HepG2 (cell line): ENCODE results near the gene METTL25. TPM values are rescaled to one million over a fixed set of nuclear protein-coding genes. Genes with fewer than 3 reads are reported as not detected.

Source experiments
- EED ChIP-seq: sonication (generic); formaldehyde crosslinking; IDR thresholded peaks from 2 replicates; pipeline ENCODE4 v1.5.0; 2020; ENCODE audit warnings: mild to moderate bottlenecking, missing genetic modification reagents
- EZH2 ChIP-seq: conservative IDR thresholded peaks from 2 replicates; pipeline ENCODE4 v1.6.1; 2012; ENCODE audit warnings: mild to moderate bottlenecking, low read depth, low read length, moderate library complexity
- FOSL2 ChIP-seq: sonication (generic); formaldehyde crosslinking; IDR thresholded peaks from 2 replicates; pipeline ENCODE4 v1.4.0; 2020; ENCODE audit warnings: missing genetic modification reagents
- FOXK1 ChIP-seq: sonication (generic); formaldehyde crosslinking; IDR thresholded peaks from 2 replicates; pipeline ENCODE4 v1.4.0; 2020; ENCODE audit warnings: low read depth, missing genetic modification reagents, borderline replicate concordance
- FOXP4 ChIP-seq: sonication (generic); formaldehyde crosslinking; IDR thresholded peaks from 2 replicates; pipeline ENCODE4 v1.4.0; 2020; ENCODE audit warnings: missing genetic modification reagents
- HOXA5 ChIP-seq: sonication (generic); formaldehyde crosslinking; IDR thresholded peaks from 2 replicates; pipeline ENCODE4 v1.4.0; 2020; ENCODE audit warnings: missing genetic modification reagents
- IRX3 ChIP-seq: sonication (generic); formaldehyde crosslinking; IDR thresholded peaks from 2 replicates; pipeline ENCODE4 v1.8.1; 2023; ENCODE audit warnings: mild to moderate bottlenecking, low read depth, missing genetic modification reagents, borderline replicate concordance
- KDM4B ChIP-seq: sonication (generic); formaldehyde crosslinking; IDR thresholded peaks from 2 replicates; pipeline ENCODE4 v1.4.0; 2020; ENCODE audit warnings: missing genetic modification reagents
- MXD4 ChIP-seq: IDR thresholded peaks from 2 replicates; pipeline ENCODE4 v1.6.1; 2016; ENCODE audit warnings: mild to moderate bottlenecking, missing biosample characterization, missing genetic modification reagents
- MXI1 ChIP-seq: IDR thresholded peaks from 3 replicates; pipeline ENCODE4 v1.6.1; 2012; ENCODE audit warnings: low read depth, low read length, inconsistent platforms, borderline replicate concordance
- MYNN ChIP-seq: sonication (generic); formaldehyde crosslinking; IDR thresholded peaks from 2 replicates; pipeline ENCODE4 v1.4.0; 2020; ENCODE audit warnings: mild to moderate bottlenecking, low read depth, missing genetic modification reagents
- NFKBIZ ChIP-seq: IDR thresholded peaks from 2 replicates; pipeline ENCODE4 v1.6.1; 2018; ENCODE audit warnings: missing genetic modification reagents, missing compliant biosample characterization
- NR3C1 ChIP-seq: sonication (generic); formaldehyde crosslinking; IDR thresholded peaks from 2 replicates; pipeline ENCODE4 v1.4.0; 2020; ENCODE audit warnings: missing genetic modification reagents
- PAWR ChIP-seq: sonication (generic); formaldehyde crosslinking; IDR thresholded peaks from 2 replicates; pipeline ENCODE4 v1.4.0; 2020; ENCODE audit warnings: missing genetic modification reagents, mild to moderate bottlenecking, borderline replicate concordance
- RCOR2 ChIP-seq: IDR thresholded peaks from 2 replicates; pipeline ENCODE4 v1.6.1; 2016; ENCODE audit warnings: missing biosample characterization, missing genetic modification reagents
- RFX1 ChIP-seq: fragments of 450-650 bp; IDR thresholded peaks from 2 replicates; pipeline ENCODE4 v1.6.1; 2017
- SOX5 ChIP-seq: IDR thresholded peaks from 2 replicates; pipeline ENCODE4 v1.6.1; 2016; ENCODE audit warnings: borderline replicate concordance
- TOE1 ChIP-seq: sonication (generic); formaldehyde crosslinking; IDR thresholded peaks from 2 replicates; pipeline ENCODE4 v1.4.0; 2020; ENCODE audit warnings: mild to moderate bottlenecking, missing genetic modification reagents
- U2AF2 ChIP-seq: fragments of 200-400 bp; formaldehyde crosslinking; IDR thresholded peaks from 2 replicates; pipeline ENCODE4 v1.6.1; 2017; ENCODE audit warnings: low read depth, mild to moderate bottlenecking, low read length
- ZEB1 ChIP-seq: IDR thresholded peaks from 2 replicates; pipeline ENCODE4 v1.6.1; 2012; ENCODE audit warnings: mild to moderate bottlenecking, low read depth, inconsistent platforms; ENCODE audit not compliant: insufficient replicate concordance
- ZNF260 ChIP-seq: sonication (generic); formaldehyde crosslinking; IDR thresholded peaks from 2 replicates; pipeline ENCODE4 v1.4.0; 2020; ENCODE audit warnings: missing genetic modification reagents, low read depth, mild to moderate bottlenecking, borderline replicate concordance
- ZNF276 ChIP-seq: sonication (generic); formaldehyde crosslinking; IDR thresholded peaks from 2 replicates; pipeline ENCODE4 v1.4.0; 2020; ENCODE audit warnings: mild to moderate bottlenecking, low read depth, missing genetic modification reagents
- ZNF354B ChIP-seq: sonication (generic); formaldehyde crosslinking; IDR thresholded peaks from 2 replicates; pipeline ENCODE4 v1.8.0; 2022; ENCODE audit warnings: mild to moderate bottlenecking, missing genetic modification reagents
- ZNF563 ChIP-seq: sonication (generic); formaldehyde crosslinking; IDR thresholded peaks from 2 replicates; pipeline ENCODE4 v1.8.0; 2022; ENCODE audit warnings: mild to moderate bottlenecking, moderate library complexity, missing genetic modification reagents
- ZNF598 ChIP-seq: sonication (generic); formaldehyde crosslinking; IDR thresholded peaks from 2 replicates; pipeline ENCODE4 v1.5.1; 2020; ENCODE audit warnings: mild to moderate bottlenecking, missing genetic modification reagents, borderline replicate concordance
- ZNF660 ChIP-seq: sonication (generic); formaldehyde crosslinking; IDR thresholded peaks from 2 replicates; pipeline ENCODE4 v1.5.1; 2020; ENCODE audit warnings: mild to moderate bottlenecking, low read depth, missing genetic modification reagents, borderline replicate concordance
- ZNF7 ChIP-seq: IDR thresholded peaks from 2 replicates; pipeline ENCODE4 v1.6.1; 2016; ENCODE audit warnings: missing biosample characterization, missing genetic modification reagents
- ZSCAN9 ChIP-seq: IDR thresholded peaks from 2 replicates; pipeline ENCODE4 v1.6.1; 2016; ENCODE audit warnings: borderline replicate concordance
- ZUFSP ChIP-seq: sonication (generic); formaldehyde crosslinking; IDR thresholded peaks from 2 replicates; pipeline ENCODE4 v1.9.0; 2021; ENCODE audit warnings: missing genetic modification reagents, mild to moderate bottlenecking, borderline replicate concordance
- polyA plus RNA-seq, 8 experiments: library from polyadenylated mRNA; depleted of rRNA in 3 of 8; stranded (reverse) in 7 of 8; unstranded in 1 of 8; fragments of >200 nt; fragmentation: Illumina TruSeq in 4 of 8; extraction: Trizol in 4 of 8; gene quantifications; 2 replicates each; pipeline versions ENCODE4 v1.2.1 to v1.2.3, GENCODE V29; 2011 to 2016; ENCODE audit warnings: low read depth in 4 of 8, missing spikeins in 1 of 8, mixed read lengths in 1 of 8; ENCODE audit not compliant: insufficient read depth in 1 of 8
- total RNA-seq, 5 experiments: library from RNA; depleted of rRNA; stranded (reverse); fragments of >200 nt; fragmentation: Illumina TruSeq; extraction: Trizol; gene quantifications; 2 replicates each; pipeline ENCODE4 v1.2.3, GENCODE V29; 2016; ENCODE audit warnings: low read depth in 1 of 5

METTL25 gene
- total and polyA plus RNA-seq, 2 of the 13 experiments (the other 11 are each of a cell fraction or from before 2014, with no cell fraction given): 2.2 to 7.8 TPM

- TF ChIP-seq ZUFSP (no peak), MXD4 (CRISPR knock-in tag) (no peak), MYNN (CRISPR knock-in tag) (0 out of 2 replicates have a peak, but pooled peaks have one; percentile 53), TOE1 (no peak), KDM4B (CRISPR knock-in tag) (no peak), RCOR2 (CRISPR knock-in tag) (no peak), ZNF598 (CRISPR knock-in tag) (no peak), MXI1 (no peak), ZNF7 (no peak), ZNF660 (CRISPR knock-in tag) (no peak), ZSCAN9 (CRISPR knock-in tag) (no peak), FOSL2 (CRISPR knock-in tag) (no peak), SOX5 (CRISPR knock-in tag) (0 out of 2 replicates have a peak, but pooled peaks have one; percentile 14), IRX3 (CRISPR knock-in tag) (no peak), NR3C1 (CRISPR knock-in tag) (no peak), PAWR (no peak), ZNF276 (CRISPR knock-in tag) (no peak), HOXA5 (no peak), FOXP4 (CRISPR knock-in tag) (no peak), ZEB1 (no peak), U2AF2 (no peak), EED (no peak), RFX1 (no peak), NFKBIZ (CRISPR knock-in tag) (peak; percentile 82; the same call in 1 of the 2 replicates), ZNF260 (CRISPR knock-in tag) (no peak), ZNF354B (CRISPR knock-in tag) (no peak), EZH2 (no peak), ZNF563 (CRISPR knock-in tag) (no peak), FOXK1 (CRISPR knock-in tag) (0 out of 2 replicates have a peak, but pooled peaks have one; percentile 20)
Measured at GRCh38 chr12:82314406-82314892, 43.9 kb upstream of the METTL25 start (continued).
